Kidney (tissue), 14 donors: Measurements from ENCODE around the gene C1QTNF9B. TPM values are rescaled to one million over a fixed set of nuclear protein-coding genes. Genes with fewer than 3 reads are reported as not detected.

Experiments
- DNase-seq, 5 donors: peaks; one replicate each; pipeline ENCODE4 v3.0.0-alpha.2; 2013 to 2020
- FAIRE-seq: peaks from 2 replicates; lab custom pipeline; 2012; peaks lifted over from hg19 to GRCh38; lab: Jason Lieb, UNC
- H3K27ac ChIP-seq, 2 donors: one replicate each; pipeline ENCODE4 v1.7.0; 2013; ENCODE audit warnings: low read depth in 2 of 2, low read length in 2 of 2, inconsistent platforms in 1 of 2
- H3K27me3 ChIP-seq: one replicate; pipeline ENCODE4 v1.7.1; 2013; ENCODE audit warnings: low read length, inconsistent platforms; ENCODE audit not compliant: control insufficient read depth, insufficient read depth
- H3K36me3 ChIP-seq, 3 donors: one replicate each; pipeline versions ENCODE4 v1.7.0 to v1.7.1; 2013; ENCODE audit warnings: low read length in 3 of 3, control low read depth in 1 of 3, inconsistent platforms in 1 of 3; ENCODE audit not compliant: insufficient read depth in 3 of 3, control insufficient read depth in 2 of 3
- H3K4me1 ChIP-seq, 3 donors: one replicate each; pipeline versions ENCODE4 v1.7.0 to v1.7.1; 2013; ENCODE audit warnings: low read length in 3 of 3, inconsistent platforms in 1 of 3, low read depth in 1 of 3; ENCODE audit not compliant: control insufficient read depth in 2 of 3, insufficient read depth in 2 of 3
- H3K4me3 ChIP-seq, 3 donors: one replicate each; pipeline versions ENCODE4 v1.7.0 to v1.8.1; 2013; ENCODE audit warnings: low read length in 3 of 3, control low read depth in 1 of 3, inconsistent platforms in 1 of 3
- H3K9ac ChIP-seq, 3 donors: one replicate each; pipeline versions ENCODE4 v1.7.0 to v1.7.1; 2013; ENCODE audit warnings: low read length in 3 of 3, control low read depth in 1 of 3, inconsistent platforms in 1 of 3
- H3K9me3 ChIP-seq, 3 donors: one replicate each; pipeline versions ENCODE4 v1.7.0 to v1.7.1; 2013; ENCODE audit warnings: low read length in 3 of 3, control low read depth in 1 of 3, inconsistent platforms in 1 of 3; ENCODE audit not compliant: control insufficient read depth in 2 of 3, insufficient read depth in 1 of 3
- intact Hi-C: fragments of 100-400 bp; cut with DNase I; formaldehyde crosslinking; loops from one replicate; pipeline ENCODE4 v1.11.1; 2022
- polyA plus RNA-seq: library from polyadenylated mRNA; stranded (reverse); fragments of 350-450 nt; fragmentation: Illumina TruSeq; extraction: RNeasy Lipid Tissue Mini Kit (QIAGEN cat#74804); gene quantifications from one replicate; pipeline ENCODE4 v1.2.3, GENCODE V29; 2014; ENCODE audit warnings: low read depth, low replicate concordance; ENCODE audit not compliant: insufficient read depth
- total RNA-seq: library from RNA; stranded (reverse); fragmentation: NEBNext Ultra II Directional; extraction: Animal tissue kit (Norgen Biotek cat#: 25700); gene quantifications from one replicate; pipeline ENCODE4 v1.2.1, GENCODE V29; 2021
- TF ChIP-seq, protein P1 (sequence below): IDR thresholded peaks from 3 replicates; pipeline ENCODE4 v1.5.1; 2012; ENCODE audit warnings: mild to moderate bottlenecking, moderate library complexity, borderline replicate concordance; ENCODE audit not compliant: insufficient read depth; ENCODE audit errors: extremely low read depth
- donor health status: control.
- donor health status: control.
- donor health status: control.
- donor health status: control.
- donor health status: control.
- donor health status: DM: yes; HTN: yes; CAD: no.
- donor health status: Normal renal cell carcinoma (clear cell type).

Gene C1QTNF9B
- total and polyA plus RNA-seq, 2 donors from 2014 or later = not detected

DNA sequence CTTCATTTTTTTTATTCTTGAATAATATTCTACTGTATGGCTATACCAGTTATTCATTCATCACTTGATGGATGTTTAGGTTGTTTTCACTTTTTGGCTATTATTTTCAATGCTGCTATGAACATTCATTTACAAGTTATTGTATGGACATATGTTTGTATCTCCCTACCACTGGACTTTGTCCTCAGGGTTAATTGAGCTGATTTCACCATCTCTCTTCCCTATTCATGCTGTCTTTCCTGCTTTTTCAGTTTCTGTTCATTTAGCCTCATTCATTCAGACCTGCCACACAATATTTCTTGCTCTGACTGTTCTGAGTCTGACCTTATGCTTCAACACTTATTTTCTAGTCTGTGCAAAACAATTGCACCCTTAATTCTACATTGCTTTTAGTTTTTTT, 12.3 kb upstream of the C1QTNF9B start:
- H3K27me3 ChIP-seq = no peaks in the 10 kb centered on the region
- no peak overlapping the region for H3K9ac ChIP-seq
- H3K4me1 ChIP-seq = no peaks in the 10 kb centered on the region
- H3K27ac ChIP-seq = no peak overlapping the region
- intact Hi-C loops = no loop called here
- H3K9me3 ChIP-seq = no peaks in the 10 kb centered on the region
- H3K36me3 ChIP-seq = no peaks in the 10 kb centered on the region
- FAIRE-seq (no peak), DNase-seq (no peak)
- TF ChIP-seq, protein P1, sequence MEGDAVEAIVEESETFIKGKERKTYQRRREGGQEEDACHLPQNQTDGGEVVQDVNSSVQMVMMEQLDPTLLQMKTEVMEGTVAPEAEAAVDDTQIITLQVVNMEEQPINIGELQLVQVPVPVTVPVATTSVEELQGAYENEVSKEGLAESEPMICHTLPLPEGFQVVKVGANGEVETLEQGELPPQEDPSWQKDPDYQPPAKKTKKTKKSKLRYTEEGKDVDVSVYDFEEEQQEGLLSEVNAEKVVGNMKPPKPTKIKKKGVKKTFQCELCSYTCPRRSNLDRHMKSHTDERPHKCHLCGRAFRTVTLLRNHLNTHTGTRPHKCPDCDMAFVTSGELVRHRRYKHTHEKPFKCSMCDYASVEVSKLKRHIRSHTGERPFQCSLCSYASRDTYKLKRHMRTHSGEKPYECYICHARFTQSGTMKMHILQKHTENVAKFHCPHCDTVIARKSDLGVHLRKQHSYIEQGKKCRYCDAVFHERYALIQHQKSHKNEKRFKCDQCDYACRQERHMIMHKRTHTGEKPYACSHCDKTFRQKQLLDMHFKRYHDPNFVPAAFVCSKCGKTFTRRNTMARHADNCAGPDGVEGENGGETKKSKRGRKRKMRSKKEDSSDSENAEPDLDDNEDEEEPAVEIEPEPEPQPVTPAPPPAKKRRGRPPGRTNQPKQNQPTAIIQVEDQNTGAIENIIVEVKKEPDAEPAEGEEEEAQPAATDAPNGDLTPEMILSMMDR = no peak
- H3K4me3 ChIP-seq = no peak overlapping the region

DNA sequence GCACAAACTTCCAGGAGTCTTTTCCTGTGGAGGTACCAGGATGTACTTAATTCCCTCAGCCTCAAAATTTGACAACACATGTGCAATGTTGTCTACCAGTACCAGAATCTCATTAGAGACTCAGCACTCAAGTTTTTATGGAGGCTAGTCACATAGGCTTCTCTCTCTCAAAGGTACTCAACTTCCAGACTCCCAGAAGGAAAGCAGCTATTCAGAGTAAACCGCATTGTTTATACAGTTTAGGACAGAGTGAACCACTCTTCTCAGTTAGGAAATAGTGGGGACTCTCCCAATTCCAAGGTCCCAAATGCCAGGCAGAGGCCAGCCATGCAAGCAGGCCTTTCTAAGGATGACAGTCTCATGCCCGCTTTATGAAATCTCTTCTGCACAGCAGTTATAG, 8.5 kb upstream of the C1QTNF9B start:
- no peaks in the 10 kb centered on the region for H3K36me3 ChIP-seq
- TF ChIP-seq, protein P1 = no peak
- FAIRE-seq = no peak

DNA sequence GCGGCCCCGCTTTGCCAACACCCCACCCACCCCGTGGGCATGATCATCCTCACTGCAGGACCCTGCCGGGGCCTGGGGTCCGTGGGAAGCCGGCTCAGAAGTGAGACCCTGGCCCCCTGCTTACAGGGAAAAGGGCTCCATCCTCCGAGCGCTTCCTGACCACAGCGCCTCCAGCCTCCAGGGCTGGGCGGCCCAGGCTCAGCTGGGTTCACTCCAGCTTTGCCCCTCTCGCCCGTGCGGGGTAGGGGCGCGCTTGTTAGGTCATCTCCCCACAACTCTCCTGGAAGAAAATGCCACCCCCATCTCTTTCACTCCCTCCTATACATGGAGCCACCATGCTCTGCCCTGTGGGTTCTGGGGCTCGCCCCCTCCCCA, 6.6 kb upstream of the C1QTNF9B start:
- Histone ChIP-seq H3K36me3 (no peaks in the 10 kb centered on the region), H3K4me1 (peaks cover 0 to 3% (median 0%) of the 10 kb centered on the region in 3 donors), H3K9me3 (no peaks in the 10 kb centered on the region), H3K4me3 (no peak overlapping the region), H3K27ac (no peak overlapping the region), H3K9ac (no peak overlapping the region), H3K27me3 (no peaks in the 10 kb centered on the region)
- DNase-seq = no peak
- TF ChIP-seq, protein P1 = no peak
- intact Hi-C loops = no loop called here
- no peak for FAIRE-seq

More for the DNA sequence above, 8.5 kb upstream of the C1QTNF9B start:
- peaks cover 0 to 3% (median 0%) of the 10 kb centered on the region in 3 donors for H3K4me1 ChIP-seq
- H3K27me3 ChIP-seq = no peaks in the 10 kb centered on the region
- no peaks in the 10 kb centered on the region for H3K9me3 ChIP-seq
- no peak for DNase-seq
- H3K9ac ChIP-seq = no peak overlapping the region
- H3K4me3 ChIP-seq = no peak overlapping the region
- no peak overlapping the region for H3K27ac ChIP-seq
- intact Hi-C loops = no loop called here
